ENCODE data around the gene ACVR1B.
A peak's percentile ranks its signal among the peaks of the same experiment; 100 is the strongest.

ACVR1B gene

DNA sequence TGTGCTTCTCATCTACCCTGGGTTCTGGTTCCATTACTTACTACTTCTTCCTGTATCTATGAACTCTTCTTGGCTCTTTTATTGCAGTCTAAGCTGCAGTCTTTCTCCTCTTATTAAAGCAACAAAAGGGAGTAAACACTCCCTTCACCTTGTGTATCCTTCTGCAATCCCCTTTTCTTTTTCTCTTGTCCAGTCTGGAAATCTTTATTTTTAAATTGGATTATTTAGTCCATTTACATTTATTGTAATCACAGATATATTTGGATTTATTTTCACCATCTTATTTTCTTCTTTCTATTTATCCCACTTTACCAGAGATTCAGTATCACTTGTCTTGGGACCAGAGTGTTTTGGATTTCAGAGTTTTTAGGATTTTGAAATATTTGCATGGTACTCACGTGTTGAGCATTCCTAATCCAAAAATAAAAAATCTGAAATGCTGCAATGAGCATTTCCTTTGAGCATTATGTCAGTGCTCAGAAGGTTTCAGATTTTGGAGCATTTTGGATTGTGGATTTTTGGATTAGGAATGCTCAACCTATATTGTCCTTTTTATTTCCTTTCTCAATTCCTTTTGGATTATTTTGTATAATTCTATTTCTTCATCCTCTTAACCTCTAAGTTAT lies 6.8 kb upstream of the ACVR1B start:
- H2AK5ac ChIP-seq (ENCODE audit: low read length, severe bottlenecking), result no peak overlapping the region
- H2AFZ ChIP-seq (ENCODE audit: low read depth, low read length), result no peak overlapping the region
- no peak overlapping the region for H4K8ac ChIP-seq (ENCODE audit: low read length)
- no peak overlapping the region for H2BK15ac ChIP-seq (ENCODE audit: low read depth, poor library complexity, severe bottlenecking)
- no peak for DNase-seq
- no peak overlapping the region for H3K9ac ChIP-seq (ENCODE audit: low read length)
- no peak overlapping the region for H4K91ac ChIP-seq (ENCODE audit: low read length)
- no peak overlapping the region for H2BK120ac ChIP-seq (ENCODE audit: low read depth, low read length)
- H3K14ac ChIP-seq (ENCODE audit: low read length in 2 of 2), result no peak overlapping the region
- no peak overlapping the region for H3K23ac ChIP-seq (ENCODE audit: low read length in 2 of 2)
- H3K27ac ChIP-seq (ENCODE audit: low read length, poor library complexity, severe bottlenecking), result no peak overlapping the region
- H3K79me1 ChIP-seq (replicated peaks; ENCODE audit: low read length, poor library complexity, severe bottlenecking), result no peaks in the 10 kb centered on the region
- 93% methylated on average over 1 of the region's 1 CpG for WGBS
- H2BK12ac ChIP-seq (ENCODE audit: low read length in 2 of 2), result no peak overlapping the region
- H3K36me3 ChIP-seq (ENCODE audit: control insufficient read depth in 1 of 2, insufficient read depth in 2 of 2, low read depth in 1 of 2, low read length in 2 of 2), result no peaks in the 10 kb centered on the region
- H3K4me1 ChIP-seq (ENCODE audit: control insufficient read depth, insufficient read depth, low read depth, low read length), result peaks cover 5% of the 10 kb centered on the region
- no peak overlapping the region for H3K4ac ChIP-seq (ENCODE audit: low read depth in 1 of 2, low read length in 2 of 2)
- no peak overlapping the region for H3K4me2 ChIP-seq (ENCODE audit: low read length, poor library complexity, severe bottlenecking)
- no peak overlapping the region for H3K18ac ChIP-seq (ENCODE audit: low read depth in 1 of 2, low read length in 2 of 2)
- peaks cover 26% of the 10 kb centered on the region for H3K9me3 ChIP-seq (ENCODE audit: control insufficient read depth, low read length)
- no peak overlapping the region for H2BK5ac ChIP-seq (ENCODE audit: low read depth, low read length, poor library complexity, severe bottlenecking)
- peak overlapping the region in 1 of 2 experiments; percentile 10 for H3K4me3 ChIP-seq (ENCODE audit: insufficient read depth in 1 of 2, low read depth in 1 of 2, low read length in 2 of 2)
- peaks cover 7 to 14% of the 10 kb centered on the region in 2 experiments for H3K27me3 ChIP-seq (ENCODE audit: control insufficient read depth in 1 of 2, insufficient read depth in 1 of 2, low read length in 2 of 2)

DNA sequence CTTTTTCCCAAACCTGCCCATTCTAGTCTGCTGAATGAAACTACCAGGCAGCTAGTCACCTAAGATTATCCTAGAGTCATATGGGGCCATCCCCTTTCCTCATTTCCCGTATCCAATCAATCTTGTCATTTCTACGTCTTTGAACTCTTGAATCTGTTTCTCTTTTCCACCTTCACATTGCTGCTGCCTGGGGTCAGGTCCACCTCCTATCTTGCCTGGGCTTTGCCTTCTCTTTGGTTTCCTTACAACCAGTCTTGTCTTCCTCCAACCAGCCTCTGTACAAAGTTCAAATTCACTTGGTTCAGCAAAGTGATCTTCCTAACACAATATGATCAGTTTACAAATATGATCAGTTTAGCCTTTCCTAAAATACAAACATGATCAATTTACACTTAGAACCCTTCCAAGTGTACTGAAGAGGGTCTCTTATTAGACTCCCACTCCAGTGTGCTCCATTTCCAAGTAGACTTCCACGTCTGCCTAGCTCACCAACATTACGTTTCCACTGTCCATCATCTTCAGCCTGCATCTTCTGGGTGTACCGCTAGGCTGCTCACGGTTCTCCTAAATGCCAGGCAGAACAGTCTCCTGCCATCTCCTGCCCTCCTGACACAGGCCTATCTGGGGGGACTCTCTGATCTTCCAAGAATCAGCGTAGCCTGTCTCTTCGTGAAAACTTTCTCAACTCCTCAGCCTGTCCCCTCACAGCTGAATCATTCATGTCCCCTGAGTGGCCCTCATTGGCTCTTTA lies 4.1 kb upstream of the ACVR1B start:
- no peak overlapping the region for H4K91ac ChIP-seq (ENCODE audit: low read length)
- no peak overlapping the region for H2BK120ac ChIP-seq (ENCODE audit: low read depth, low read length)
- H3K9ac ChIP-seq (ENCODE audit: low read length), result no peak overlapping the region
- H3K4me2 ChIP-seq (ENCODE audit: low read length, poor library complexity, severe bottlenecking), result no peak overlapping the region
- H3K4me3 ChIP-seq (ENCODE audit: insufficient read depth in 1 of 2, low read depth in 1 of 2, low read length in 2 of 2), result no peak overlapping the region
- no peak overlapping the region for H3K27ac ChIP-seq (ENCODE audit: low read length, poor library complexity, severe bottlenecking)
- no peaks in the 10 kb centered on the region for H3K36me3 ChIP-seq (ENCODE audit: control insufficient read depth in 1 of 2, insufficient read depth in 2 of 2, low read depth in 1 of 2, low read length in 2 of 2)
- H4K8ac ChIP-seq (ENCODE audit: low read length), result no peak overlapping the region
- no peak overlapping the region for H3K23ac ChIP-seq (ENCODE audit: low read length in 2 of 2)
- no peak overlapping the region for H2AK5ac ChIP-seq (ENCODE audit: low read length, severe bottlenecking)
- no peak overlapping the region for H2AFZ ChIP-seq (ENCODE audit: low read depth, low read length)
- H2BK12ac ChIP-seq (ENCODE audit: low read length in 2 of 2), result no peak overlapping the region
- H2BK5ac ChIP-seq (ENCODE audit: low read depth, low read length, poor library complexity, severe bottlenecking), result no peak overlapping the region
- 90% methylated on average over 8 of the region's 8 CpGs for WGBS
- peaks cover 5% of the 10 kb centered on the region for H3K4me1 ChIP-seq (ENCODE audit: control insufficient read depth, insufficient read depth, low read depth, low read length)
- H2BK15ac ChIP-seq (ENCODE audit: low read depth, poor library complexity, severe bottlenecking), result no peak overlapping the region
- H3K27me3 ChIP-seq (ENCODE audit: control insufficient read depth in 1 of 2, insufficient read depth in 1 of 2, low read length in 2 of 2), result peaks cover 5 to 16% of the 10 kb centered on the region in 2 experiments
- peaks cover 2% of the 10 kb centered on the region for H3K79me1 ChIP-seq (replicated peaks; ENCODE audit: low read length, poor library complexity, severe bottlenecking)
- no peak overlapping the region for H3K14ac ChIP-seq (ENCODE audit: low read length in 2 of 2)
- no peak overlapping the region for H3K18ac ChIP-seq (ENCODE audit: low read depth in 1 of 2, low read length in 2 of 2)
- H3K4ac ChIP-seq (ENCODE audit: low read depth in 1 of 2, low read length in 2 of 2), result no peak overlapping the region
- DNase-seq, result no peak
- peaks cover 26% of the 10 kb centered on the region for H3K9me3 ChIP-seq (ENCODE audit: control insufficient read depth, low read length)

DNA sequence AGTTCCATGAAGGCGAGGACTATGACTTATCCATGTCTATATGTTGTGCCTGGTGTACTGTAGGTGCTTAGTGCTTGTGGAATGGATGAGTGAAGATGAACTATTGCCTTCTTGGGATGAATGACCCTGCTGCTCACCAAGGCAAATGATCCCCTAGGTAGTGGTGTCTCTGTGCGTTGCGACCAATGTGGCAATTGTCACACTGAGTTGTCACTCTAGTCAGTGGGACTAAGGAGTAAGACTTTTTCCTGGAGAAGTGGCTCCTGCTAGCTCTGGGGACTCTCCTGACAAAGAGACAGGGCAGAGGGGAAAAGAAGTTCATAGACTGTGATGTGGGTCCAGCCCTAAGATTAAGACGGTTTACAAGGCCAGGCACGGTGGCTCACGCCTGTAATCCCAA lies 3.4 kb upstream of the ACVR1B start:
- H2AFZ ChIP-seq (ENCODE audit: low read depth, low read length), result no peak overlapping the region
- no peak overlapping the region for H3K4me3 ChIP-seq (ENCODE audit: insufficient read depth in 1 of 2, low read depth in 1 of 2, low read length in 2 of 2)
- WGBS, result 95% methylated on average over 6 of the region's 6 CpGs

DNA sequence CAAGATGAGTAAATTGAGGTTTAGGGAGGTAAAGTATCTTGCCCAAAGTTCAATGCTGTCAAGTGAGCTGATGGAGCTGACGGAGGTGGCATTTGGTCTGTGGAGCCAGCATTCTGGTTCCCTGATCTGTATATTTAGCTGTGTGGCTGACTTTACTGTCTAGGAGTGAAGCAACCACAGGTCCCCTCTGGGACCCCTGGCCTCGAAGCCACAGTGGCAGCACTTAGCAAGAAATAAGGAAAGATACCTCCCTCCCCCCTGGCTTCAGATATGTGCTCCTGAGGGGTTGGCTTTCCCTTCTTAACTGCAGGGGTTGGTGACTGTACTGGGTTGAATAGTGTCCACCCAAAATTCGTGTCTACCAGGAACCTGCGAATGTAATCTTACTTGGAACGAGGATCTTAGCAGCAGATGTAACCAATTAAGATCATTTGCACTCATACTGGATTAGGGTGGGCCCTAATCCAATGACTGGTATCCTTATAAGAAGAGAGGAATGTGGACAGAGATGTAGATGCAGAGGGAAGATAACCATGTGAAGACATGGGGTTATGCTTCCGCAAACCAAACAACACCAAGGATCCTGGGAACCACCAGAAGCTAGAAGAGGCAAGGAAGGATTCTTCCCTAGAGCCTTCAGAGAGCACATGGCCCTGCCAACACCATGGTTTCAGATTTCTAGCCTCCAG lies 2.0 kb upstream of the ACVR1B start:
- no peak overlapping the region for H3K23ac ChIP-seq (ENCODE audit: low read length in 2 of 2)
- H3K9me3 ChIP-seq (ENCODE audit: control insufficient read depth, low read length), result peaks cover 10% of the 10 kb centered on the region
- no peaks in the 10 kb centered on the region for H3K36me3 ChIP-seq (ENCODE audit: control insufficient read depth in 1 of 2, insufficient read depth in 2 of 2, low read depth in 1 of 2, low read length in 2 of 2)
- H2AK5ac ChIP-seq (ENCODE audit: low read length, severe bottlenecking), result no peak overlapping the region
- H3K4me3 ChIP-seq (ENCODE audit: insufficient read depth in 1 of 2, low read depth in 1 of 2, low read length in 2 of 2), result no peak overlapping the region
- no peak overlapping the region for H3K14ac ChIP-seq (ENCODE audit: low read length in 2 of 2)
- H3K4me2 ChIP-seq (ENCODE audit: low read length, poor library complexity, severe bottlenecking), result no peak overlapping the region
- no peak for DNase-seq
- no peak overlapping the region for H4K8ac ChIP-seq (ENCODE audit: low read length)
- H3K9ac ChIP-seq (ENCODE audit: low read length), result no peak overlapping the region
- H3K18ac ChIP-seq (ENCODE audit: low read depth in 1 of 2, low read length in 2 of 2), result no peak overlapping the region
- no peak overlapping the region for H2BK15ac ChIP-seq (ENCODE audit: low read depth, poor library complexity, severe bottlenecking)
- H2BK12ac ChIP-seq (ENCODE audit: low read length in 2 of 2), result no peak overlapping the region
- WGBS, result 88% methylated on average over 5 of the region's 6 CpGs
- H3K4ac ChIP-seq (ENCODE audit: low read depth in 1 of 2, low read length in 2 of 2), result no peak overlapping the region
- H3K27ac ChIP-seq (ENCODE audit: low read length, poor library complexity, severe bottlenecking), result no peak overlapping the region
- H3K79me1 ChIP-seq (replicated peaks; ENCODE audit: low read length, poor library complexity, severe bottlenecking), result peaks cover 2% of the 10 kb centered on the region
- peaks cover 5 to 16% of the 10 kb centered on the region in 2 experiments for H3K27me3 ChIP-seq (ENCODE audit: control insufficient read depth in 1 of 2, insufficient read depth in 1 of 2, low read length in 2 of 2)
- no peak overlapping the region for H2AFZ ChIP-seq (ENCODE audit: low read depth, low read length)
- H2BK120ac ChIP-seq (ENCODE audit: low read depth, low read length), result no peak overlapping the region
- peaks cover 9% of the 10 kb centered on the region for H3K4me1 ChIP-seq (ENCODE audit: control insufficient read depth, insufficient read depth, low read depth, low read length)
- no peak overlapping the region for H4K91ac ChIP-seq (ENCODE audit: low read length)
- H2BK5ac ChIP-seq (ENCODE audit: low read depth, low read length, poor library complexity, severe bottlenecking), result no peak overlapping the region

More for the DNA sequence above, 3.4 kb upstream of the ACVR1B start:
- Histone ChIP-seq H3K27me3 (ENCODE audit: control insufficient read depth in 1 of 2, insufficient read depth in 1 of 2, low read length in 2 of 2) (peaks cover 5 to 16% of the 10 kb centered on the region in 2 experiments), H4K8ac (ENCODE audit: low read length) (no peak overlapping the region), H2BK15ac (ENCODE audit: low read depth, poor library complexity, severe bottlenecking) (no peak overlapping the region), H4K91ac (ENCODE audit: low read length) (no peak overlapping the region), H3K79me1 (replicated peaks; ENCODE audit: low read length, poor library complexity, severe bottlenecking) (peaks cover 2% of the 10 kb centered on the region), H3K9me3 (ENCODE audit: control insufficient read depth, low read length) (peaks cover 24% of the 10 kb centered on the region), H3K18ac (ENCODE audit: low read depth in 1 of 2, low read length in 2 of 2) (no peak overlapping the region), H3K4ac (ENCODE audit: low read depth in 1 of 2, low read length in 2 of 2) (no peak overlapping the region), H2AK5ac (ENCODE audit: low read length, severe bottlenecking) (no peak overlapping the region), H3K9ac (ENCODE audit: low read length) (no peak overlapping the region), H2BK12ac (ENCODE audit: low read length in 2 of 2) (no peak overlapping the region), H2BK5ac (ENCODE audit: low read depth, low read length, poor library complexity, severe bottlenecking) (no peak overlapping the region), H3K4me2 (ENCODE audit: low read length, poor library complexity, severe bottlenecking) (no peak overlapping the region), H3K27ac (ENCODE audit: low read length, poor library complexity, severe bottlenecking) (no peak overlapping the region), H2BK120ac (ENCODE audit: low read depth, low read length) (no peak overlapping the region), H3K4me1 (ENCODE audit: control insufficient read depth, insufficient read depth, low read depth, low read length) (peaks cover 7% of the 10 kb centered on the region), H3K36me3 (ENCODE audit: control insufficient read depth in 1 of 2, insufficient read depth in 2 of 2, low read depth in 1 of 2, low read length in 2 of 2) (no peaks in the 10 kb centered on the region), H3K14ac (ENCODE audit: low read length in 2 of 2) (no peak overlapping the region), H3K23ac (ENCODE audit: low read length in 2 of 2) (no peak overlapping the region)
- DNase-seq, result no peak

Data from mesenchymal stem cell (in vitro differentiated cells and primary cell).